HEK293 (cell line): ENCODE results near the gene THAP3.
A peak's percentile ranks its signal among the peaks of the same experiment; 100 is the strongest.

Experiments
- CTCF ChIA-PET: fragments of 350-600 bp; formaldehyde crosslinking; extraction: SDS; loops from one replicate; lab custom pipeline; 2021; ENCODE audit warnings: antibody characterized with exemption; lab: Yijun Ruan, JAX
- POLR2A ChIA-PET: fragments of 300-600 bp; formaldehyde crosslinking; extraction: SDS; loops from one replicate; lab custom pipeline; 2020; ENCODE audit warnings: antibody characterized with exemption, inconsistent platforms; lab: Yijun Ruan, JAX
- H3K27ac ChIP-seq: fragments of 200-500 bp; sonication (Bioruptor generic); 2 replicates; pipeline ENCODE4 v1.5.1; 2014; ENCODE audit warnings: low read depth, low read length, control low read depth, inconsistent platforms; ENCODE audit errors: extremely low read depth
- H3K36me3 ChIP-seq, 2 experiments: fragments of 200-500 bp in 1 of 2; sonication (Bioruptor generic) in 1 of 2; 1 replicate in 1 of 2; 2 replicates in 1 of 2; pipeline ENCODE4 v1.5.1; 2014 to 2017; ENCODE audit warnings: inconsistent platforms in 2 of 2, low read length in 2 of 2; ENCODE audit not compliant: control insufficient read depth in 2 of 2, insufficient read depth in 1 of 2
- H3K4me1 ChIP-seq: fragments of 200-500 bp; sonication (Bioruptor generic); 2 replicates; pipeline ENCODE4 v1.5.1; 2014; ENCODE audit warnings: mild to moderate bottlenecking, low read length, inconsistent platforms; ENCODE audit not compliant: control insufficient read depth, insufficient read depth
- H3K4me3 ChIP-seq: 2 replicates; pipeline ENCODE4 v1.5.1; 2011; ENCODE audit warnings: low read depth, mild to moderate bottlenecking, control low read depth, low read length, moderate library complexity
- H3K9me3 ChIP-seq: fragments of 200-500 bp; sonication (Bioruptor generic); 2 replicates; pipeline ENCODE4 v1.5.1; 2014; ENCODE audit warnings: low read depth, low read length, inconsistent platforms; ENCODE audit not compliant: control insufficient read depth, insufficient read depth
- BCL11A ChIP-seq: fragments of 450-650 bp; formaldehyde crosslinking; IDR thresholded peaks from 2 replicates; pipeline ENCODE4 v1.5.1; 2016; ENCODE audit warnings: low read depth, missing biosample characterization, missing genetic modification characterization
- BCL11B ChIP-seq: fragments of 450-650 bp; formaldehyde crosslinking; IDR thresholded peaks from 2 replicates; pipeline ENCODE4 v1.5.1; 2016; ENCODE audit warnings: low read depth, missing biosample characterization, missing genetic modification characterization
- GLI2 ChIP-seq: fragments of 450-650 bp; formaldehyde crosslinking; IDR thresholded peaks from 2 replicates; pipeline ENCODE4; 2017; ENCODE audit warnings: missing biosample characterization, missing genetic modification characterization, low read depth, borderline replicate concordance
- GLIS2 ChIP-seq: fragments of 450-650 bp; formaldehyde crosslinking; IDR thresholded peaks from 2 replicates; pipeline ENCODE4 v1.5.1; 2016; ENCODE audit warnings: missing biosample characterization, missing genetic modification characterization
- IKZF3 ChIP-seq: fragments of 450-650 bp; IDR thresholded peaks from 2 replicates; pipeline ENCODE4 v1.5.0; 2018; ENCODE audit warnings: missing biosample characterization, mild to moderate bottlenecking, missing genetic modification characterization, moderate library complexity
- KLF1 ChIP-seq: fragments of 450-650 bp; formaldehyde crosslinking; IDR thresholded peaks from 2 replicates; pipeline ENCODE4 v1.5.1; 2016; ENCODE audit warnings: missing biosample characterization, missing genetic modification characterization
- KLF8 ChIP-seq: fragments of 450-650 bp; formaldehyde crosslinking; IDR thresholded peaks from 2 replicates; pipeline ENCODE4 v1.5.1; 2016; ENCODE audit warnings: missing biosample characterization, missing genetic modification characterization
- KLF9 ChIP-seq: fragments of 450-650 bp; formaldehyde crosslinking; IDR thresholded peaks from 2 replicates; pipeline ENCODE4 v1.5.1; 2016; ENCODE audit warnings: missing biosample characterization, missing genetic modification characterization, low read depth
- REPIN1 ChIP-seq: fragments of 450-650 bp; formaldehyde crosslinking; IDR thresholded peaks from 2 replicates; pipeline ENCODE4 v1.5.1; 2017; ENCODE audit warnings: missing biosample characterization, missing genetic modification characterization, low read depth
- SCRT2 ChIP-seq: fragments of 450-650 bp; formaldehyde crosslinking; IDR thresholded peaks from 2 replicates; pipeline ENCODE4 v1.5.1; 2016; ENCODE audit warnings: missing biosample characterization, missing genetic modification characterization
- SP2 ChIP-seq: fragments of 450-650 bp; formaldehyde crosslinking; IDR thresholded peaks from 2 replicates; pipeline ENCODE4 v1.5.1; 2016; ENCODE audit warnings: missing biosample characterization, missing genetic modification characterization
- SP7 ChIP-seq: fragments of 450-650 bp; formaldehyde crosslinking; IDR thresholded peaks from 2 replicates; pipeline ENCODE4 v1.5.1; 2016; ENCODE audit warnings: missing biosample characterization, missing genetic modification characterization
- TRIM28 ChIP-seq: IDR thresholded peaks from 2 replicates; pipeline ENCODE4 v1.6.1; 2011; ENCODE audit warnings: low read length, control low read depth, borderline replicate concordance
- ZBTB48 ChIP-seq: fragments of 450-650 bp; formaldehyde crosslinking; IDR thresholded peaks from 2 replicates; pipeline ENCODE4 v1.5.1; 2016; ENCODE audit warnings: missing biosample characterization, missing genetic modification characterization
- ZFP41 ChIP-seq: fragments of 450-650 bp; formaldehyde crosslinking; IDR thresholded peaks from 2 replicates; pipeline ENCODE4 v1.5.1; 2016; ENCODE audit warnings: missing biosample characterization, missing genetic modification characterization, borderline replicate concordance
- ZNF10 ChIP-seq: fragments of 450-650 bp; formaldehyde crosslinking; IDR thresholded peaks from 2 replicates; pipeline ENCODE4 v1.5.1; 2017; ENCODE audit warnings: missing biosample characterization, missing genetic modification characterization
- ZNF146 ChIP-seq: fragments of 450-650 bp; formaldehyde crosslinking; IDR thresholded peaks from 2 replicates; pipeline ENCODE4 v1.5.1; 2016; ENCODE audit warnings: missing biosample characterization, missing genetic modification characterization
- ZNF16 ChIP-seq: fragments of 450-650 bp; formaldehyde crosslinking; IDR thresholded peaks from 2 replicates; pipeline ENCODE4 v1.5.1; 2016; ENCODE audit warnings: low read depth, missing biosample characterization, missing genetic modification characterization
- ZNF169 ChIP-seq: fragments of 450-650 bp; formaldehyde crosslinking; IDR thresholded peaks from 2 replicates; pipeline ENCODE4 v1.5.1; 2016; ENCODE audit warnings: missing biosample characterization, missing genetic modification characterization
- ZNF184 ChIP-seq: fragments of 450-650 bp; IDR thresholded peaks from 2 replicates; pipeline ENCODE4 v1.5.1; 2018; ENCODE audit warnings: missing biosample characterization, mild to moderate bottlenecking, missing genetic modification characterization
- ZNF221 ChIP-seq: fragments of 450-650 bp; formaldehyde crosslinking; IDR thresholded peaks from 2 replicates; pipeline ENCODE4 v1.5.1; 2017; ENCODE audit warnings: missing biosample characterization, missing genetic modification characterization, borderline replicate concordance
- ZNF223 ChIP-seq: fragments of 450-650 bp; formaldehyde crosslinking; IDR thresholded peaks from 2 replicates; pipeline ENCODE4 v1.5.1; 2016; ENCODE audit warnings: missing biosample characterization, missing genetic modification characterization
- ZNF23 ChIP-seq: fragments of 450-650 bp; formaldehyde crosslinking; IDR thresholded peaks from 2 replicates; pipeline ENCODE4 v1.5.1; 2016; ENCODE audit warnings: missing biosample characterization, missing genetic modification characterization, borderline replicate concordance
- ZNF280D ChIP-seq: fragments of 450-650 bp; formaldehyde crosslinking; IDR thresholded peaks from 2 replicates; pipeline ENCODE4 v1.5.1; 2016; ENCODE audit warnings: missing biosample characterization, missing genetic modification characterization
- ZNF311 ChIP-seq: fragments of 450-650 bp; formaldehyde crosslinking; IDR thresholded peaks from 2 replicates; pipeline ENCODE4 v1.5.1; 2017; ENCODE audit warnings: missing biosample characterization, missing genetic modification characterization, borderline replicate concordance
- ZNF324 ChIP-seq: fragments of 450-650 bp; formaldehyde crosslinking; IDR thresholded peaks from 2 replicates; pipeline ENCODE4 v1.5.1; 2016; ENCODE audit warnings: missing biosample characterization, missing genetic modification characterization
- ZNF37A ChIP-seq: fragments of 450-650 bp; IDR thresholded peaks from 2 replicates; pipeline ENCODE4 v1.5.1; 2018; ENCODE audit warnings: missing biosample characterization, missing genetic modification characterization
- ZNF394 ChIP-seq: fragments of 450-650 bp; formaldehyde crosslinking; IDR thresholded peaks from 2 replicates; pipeline ENCODE4 v1.5.1; 2016; ENCODE audit warnings: missing biosample characterization, missing genetic modification characterization, mild to moderate bottlenecking, moderate library complexity, borderline replicate concordance
- ZNF544 ChIP-seq: fragments of 450-650 bp; formaldehyde crosslinking; IDR thresholded peaks from 2 replicates; pipeline ENCODE4 v1.5.0; 2017; ENCODE audit warnings: missing biosample characterization, missing genetic modification characterization
- ZNF596 ChIP-seq: fragments of 450-650 bp; IDR thresholded peaks from 2 replicates; pipeline ENCODE4 v1.5.0; 2018; ENCODE audit warnings: missing biosample characterization, mild to moderate bottlenecking, missing genetic modification characterization, moderate library complexity
- ZNF600 ChIP-seq: fragments of 450-650 bp; formaldehyde crosslinking; IDR thresholded peaks from 2 replicates; pipeline ENCODE4 v1.5.1; 2016; ENCODE audit warnings: missing biosample characterization, missing genetic modification characterization
- ZNF610 ChIP-seq: fragments of 450-650 bp; formaldehyde crosslinking; IDR thresholded peaks from 2 replicates; pipeline ENCODE4 v1.5.1; 2016; ENCODE audit warnings: missing biosample characterization, missing genetic modification characterization, borderline replicate concordance
- ZNF664 ChIP-seq: fragments of 450-650 bp; formaldehyde crosslinking; IDR thresholded peaks from 2 replicates; pipeline ENCODE4 v1.5.1; 2016; ENCODE audit warnings: missing biosample characterization, missing genetic modification characterization
- ZNF785 ChIP-seq: fragments of 450-650 bp; formaldehyde crosslinking; IDR thresholded peaks from 2 replicates; pipeline ENCODE4 v1.5.1; 2016; ENCODE audit warnings: missing biosample characterization, missing genetic modification characterization
- ZNF843 ChIP-seq: fragments of 450-650 bp; formaldehyde crosslinking; IDR thresholded peaks from 2 replicates; pipeline ENCODE4 v1.5.1; 2016; ENCODE audit warnings: missing biosample characterization, missing genetic modification characterization
- TF ChIP-seq, protein P1 (sequence below): fragments of 450-650 bp; formaldehyde crosslinking; optimal IDR thresholded peaks from 2 replicates; pipeline ENCODE3; 2016; ENCODE audit warnings: missing biosample characterization, mild to moderate bottlenecking, missing genetic modification characterization

Gene THAP3

DNA sequence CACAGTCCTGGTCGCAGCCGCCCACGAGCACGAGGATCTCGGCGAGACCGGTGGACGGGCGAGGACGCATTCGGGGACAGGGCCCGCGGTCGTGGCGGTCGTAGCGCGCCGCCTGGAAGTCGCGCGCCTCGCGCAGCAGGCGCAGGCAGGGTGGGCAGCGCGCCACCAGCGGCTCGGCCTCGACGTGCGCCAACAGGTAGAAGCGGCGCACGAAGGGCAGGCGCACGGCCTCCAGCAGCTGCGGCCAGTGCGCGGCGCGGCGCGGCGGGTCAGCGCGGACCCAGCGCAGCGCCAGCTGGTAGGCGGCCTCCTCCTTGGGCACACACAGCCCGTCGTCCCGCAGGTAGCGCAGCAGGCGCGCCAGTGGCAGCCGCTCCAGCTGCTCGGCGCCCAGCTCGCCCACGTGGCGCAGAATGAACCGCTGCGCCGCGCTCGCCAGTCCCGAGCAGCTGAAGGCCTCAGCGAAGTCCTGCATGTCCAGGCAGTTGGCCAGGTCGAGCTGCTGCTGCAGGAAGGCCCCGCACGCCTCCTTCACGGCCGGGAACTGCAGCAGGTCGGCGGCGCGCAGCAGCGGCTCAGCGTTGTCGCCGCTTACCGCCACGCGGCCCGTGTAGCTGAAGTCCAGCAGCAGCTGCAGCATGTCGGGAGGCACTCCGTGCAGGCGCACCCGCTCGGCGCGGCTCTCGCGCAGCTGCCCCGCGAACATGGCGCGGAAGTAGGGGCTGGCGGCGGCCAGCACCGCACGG is 22.6 kb upstream of the THAP3 start (continued):
- TF ChIP-seq ZNF610 (tag by site-specific recombination): no peak
- TF ChIP-seq ZBTB48 (tag by site-specific recombination): no peak
- peak; percentile 69 for TF ChIP-seq SCRT2 (tag by site-specific recombination)
- TF ChIP-seq ZNF324 (tag by site-specific recombination): no peak
- TF ChIP-seq ZNF23: no peak
- no peak for TF ChIP-seq ZNF394 (tag by site-specific recombination)
- no peak for TF ChIP-seq ZNF37A (tag by site-specific recombination)
- TF ChIP-seq ZNF169 (tag by site-specific recombination): peak; percentile 24; the same call in 1 of the 2 replicates
- TF ChIP-seq ZNF311 (tag by site-specific recombination): no peak
- TF ChIP-seq, protein P1, sequence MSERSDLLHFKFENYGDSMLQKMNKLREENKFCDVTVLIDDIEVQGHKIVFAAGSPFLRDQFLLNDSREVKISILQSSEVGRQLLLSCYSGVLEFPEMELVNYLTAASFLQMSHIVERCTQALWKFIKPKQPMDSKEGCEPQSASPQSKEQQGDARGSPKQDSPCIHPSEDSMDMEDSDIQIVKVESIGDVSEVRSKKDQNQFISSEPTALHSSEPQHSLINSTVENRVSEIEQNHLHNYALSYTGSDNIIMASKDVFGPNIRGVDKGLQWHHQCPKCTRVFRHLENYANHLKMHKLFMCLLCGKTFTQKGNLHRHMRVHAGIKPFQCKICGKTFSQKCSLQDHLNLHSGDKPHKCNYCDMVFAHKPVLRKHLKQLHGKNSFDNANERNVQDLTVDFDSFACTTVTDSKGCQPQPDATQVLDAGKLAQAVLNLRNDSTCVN: peak; percentile 97
- TF ChIP-seq ZNF785: no peak
- no peak for TF ChIP-seq ZNF16 (tag by site-specific recombination)
- peak; percentile 60; the same call in 1 of the 2 replicates for TF ChIP-seq ZNF10 (tag by site-specific recombination)
- no peak for TF ChIP-seq REPIN1 (tag by site-specific recombination)
- TF ChIP-seq ZNF146: peak; percentile 3; the same call in 1 of the 2 replicates
- no peak for TF ChIP-seq KLF1 (tag by site-specific recombination)
- TF ChIP-seq TRIM28: peak; percentile 51; the same call in 1 of the 2 replicates
- no peak for TF ChIP-seq ZNF544
- TF ChIP-seq GLIS2: no peak
- no peak for TF ChIP-seq KLF8 (tag by site-specific recombination)
- no peak for TF ChIP-seq ZNF280D
- TF ChIP-seq ZNF600: peak; percentile 82

GRCh38 chr1:6602669-6603237 is 21.9 kb upstream of the THAP3 start, which contains the start of gene KLHL21:
TSS of gene KLHL21 (minus strand) at chr1:6602869. CDS start at chr1:6602817, 52 bp downstream.
- CTCF ChIA-PET: interaction anchor here (0.6 to 1.6 kb wide), 3 partner anchors 17 to 48 kb away, joined by 3 to 4 read pairs (median 3); partner anchors contain the start of gene TAS1R1
- no peaks in the 10 kb centered on the region for H3K9me3 ChIP-seq
- peak within 1 kb of the TSS; percentile 58 for H3K4me3 ChIP-seq
- H3K27ac ChIP-seq: peak within 1 kb of the TSS; percentile 82
- H3K36me3 ChIP-seq: peaks cover 0 to 25% of the 10 kb centered on the region in 2 experiments; a peak in 1 of 3 replicates
- POLR2A ChIA-PET: interaction anchor here (0.9 to 3.5 kb wide), 11 partner anchors 9 to 48 kb away, joined by 3 to 25 read pairs (median 5); partner anchors contain the start of genes NOL9, PHF13, TAS1R1 and THAP3
- H3K4me1 ChIP-seq: no peaks in the 10 kb centered on the region
- 0 out of 2 replicates have a peak, but pooled peaks have one; percentile 26 for TF ChIP-seq KLF9
- TF ChIP-seq BCL11B (tag by site-specific recombination): 0 out of 2 replicates have a peak, but pooled peaks have one; percentile 17
- TF ChIP-seq SP2 (tag by site-specific recombination): peak; percentile 60
- no peak for TF ChIP-seq ZNF223 (tag by site-specific recombination)
- TF ChIP-seq SP7 (tag by site-specific recombination): 0 out of 2 replicates have a peak, but pooled peaks have one; percentile 4
- no peak; the same call in 1 of the 2 replicates for TF ChIP-seq ZNF10 (tag by site-specific recombination)
- no peak for TF ChIP-seq ZNF664 (tag by site-specific recombination)
- TF ChIP-seq GLI2 (tag by site-specific recombination): no peak
- 0 out of 2 replicates have a peak, but pooled peaks have one; percentile 40 for TF ChIP-seq ZNF184 (tag by site-specific recombination)
- TF ChIP-seq ZNF843 (tag by site-specific recombination): no peak
- TF ChIP-seq ZNF596 (tag by site-specific recombination): peak; percentile 19; the same call in 1 of the 2 replicates
- TF ChIP-seq IKZF3 (tag by site-specific recombination): peak; percentile 32; the same call in 1 of the 2 replicates
- TF ChIP-seq ZNF221 (tag by site-specific recombination): no peak
- TF ChIP-seq BCL11A (tag by site-specific recombination): no peak
- no peak for TF ChIP-seq ZFP41 (tag by site-specific recombination)
